ENCODE data around the gene PM20D1. TPM values are rescaled to one million over a fixed set of nuclear protein-coding genes. Genes with fewer than 3 reads are reported as not detected.
A peak's percentile ranks its signal among the peaks of the same experiment; 100 is the strongest.
"Not testable (repeated sequence)": the region's sequence is repeated elsewhere in the genome, so short reads cannot be mapped to it uniquely, and the experiment has no call there.

PM20D1 gene
- 1 to 10 TPM in 1 of 2 experiments, under 1 TPM in 1; 0.50 to 1.3 TPM for total RNA-seq

- Mint-ChIP-seq H3K27me3 (no peaks in the 10 kb centered on the region), H3K9me3 (peaks cover 2% of the 10 kb centered on the region), H3K36me3 (no peaks in the 10 kb centered on the region), H3K27ac (peak within 1 kb of the TSS; percentile 93), H3K4me3 (peak within 1 kb of the TSS; percentile 88), H3K4me1 (peaks cover 10% of the 10 kb centered on the region)
- DNase-seq (peak; percentile 66), ATAC-seq (ENCODE audit: low read depth) (peak; percentile 97)
- POLR2A ChIA-PET = interaction anchor here (0.8 to 1.1 kb wide), 2 partner anchors 68 to 100 kb away, joined by 3 read pairs; no protein-coding TSS in a partner anchor
Measured at GRCh38 chr1:205849619-205850355, at the start of gene PM20D1. TSS of gene PM20D1 (minus strand) at chr1:205850132. CDS start at chr1:205850072, 60 bp downstream.

GRCh38 chr1:205896351-205896750 is 46.4 kb upstream of the PM20D1 start:
- ATAC-seq (ENCODE audit: low read depth) (no peak), DNase-seq (no peak)
- Mint-ChIP-seq H3K4me1 (peaks cover 2% of the 10 kb centered on the region), H3K27me3 (peaks cover 24% of the 10 kb centered on the region), H3K27ac (no peak overlapping the region), H3K36me3 (peaks cover 8% of the 10 kb centered on the region), H3K4me3 (no peak overlapping the region), H3K9me3 (peaks cover 16% of the 10 kb centered on the region)
- POLR2A ChIA-PET = no interaction called here

GRCh38 chr1:205894119-205894518 is 44.2 kb upstream of the PM20D1 start:
- Mint-ChIP-seq H3K27me3 (peaks cover 25% of the 10 kb centered on the region), H3K9me3 (peaks cover 20% of the 10 kb centered on the region), H3K36me3 (peaks cover 15% of the 10 kb centered on the region)
- POLR2A ChIA-PET; H3K4me3 Mint-ChIP-seq; H3K4me1 Mint-ChIP-seq; ATAC-seq (ENCODE audit: low read depth); H3K27ac Mint-ChIP-seq; DNase-seq: not testable (repeated sequence)

GRCh38 chr1:205892175-205892574 is 42.2 kb upstream of the PM20D1 start:
- peaks cover 21% of the 10 kb centered on the region for H3K9me3 Mint-ChIP-seq
- ATAC-seq (ENCODE audit: low read depth); POLR2A ChIA-PET; H3K4me3 Mint-ChIP-seq; H3K27ac Mint-ChIP-seq; H3K4me1 Mint-ChIP-seq; DNase-seq: not testable (repeated sequence)
- H3K36me3 Mint-ChIP-seq = peaks cover 20% of the 10 kb centered on the region
- peaks cover 25% of the 10 kb centered on the region for H3K27me3 Mint-ChIP-seq

- ATAC-seq (ENCODE audit: low read depth); H3K4me3 Mint-ChIP-seq; H3K4me1 Mint-ChIP-seq; H3K27ac Mint-ChIP-seq; DNase-seq; POLR2A ChIA-PET: not testable (repeated sequence)
- Mint-ChIP-seq H3K9me3 (peaks cover 21% of the 10 kb centered on the region), H3K36me3 (peaks cover 20% of the 10 kb centered on the region), H3K27me3 (peaks cover 25% of the 10 kb centered on the region)
Measured at GRCh38 chr1:205891481-205891880, 41.5 kb upstream of the PM20D1 start.

GRCh38 chr1:205890631-205891030 is 40.7 kb upstream of the PM20D1 start:
- POLR2A ChIA-PET; DNase-seq; H3K27ac Mint-ChIP-seq; H3K4me3 Mint-ChIP-seq; ATAC-seq (ENCODE audit: low read depth); H3K4me1 Mint-ChIP-seq: not testable (repeated sequence)
- H3K9me3 Mint-ChIP-seq = peaks cover 17% of the 10 kb centered on the region
- peaks cover 21% of the 10 kb centered on the region for H3K27me3 Mint-ChIP-seq
- peaks cover 15% of the 10 kb centered on the region for H3K36me3 Mint-ChIP-seq

- DNase-seq; ATAC-seq (ENCODE audit: low read depth); H3K4me3 Mint-ChIP-seq; H3K4me1 Mint-ChIP-seq; POLR2A ChIA-PET: not testable (repeated sequence)
- H3K36me3 Mint-ChIP-seq = peaks cover 15% of the 10 kb centered on the region
- H3K27ac Mint-ChIP-seq = peak overlapping the region; percentile 15
- peaks cover 14% of the 10 kb centered on the region for H3K9me3 Mint-ChIP-seq
- H3K27me3 Mint-ChIP-seq = peaks cover 21% of the 10 kb centered on the region
Measured at GRCh38 chr1:205889706-205890105, 39.8 kb upstream of the PM20D1 start.

- Mint-ChIP-seq H3K27ac (peak overlapping the region; percentile 65), H3K4me3 (peak overlapping the region; percentile 34), H3K36me3 (peaks cover 14% of the 10 kb centered on the region), H3K9me3 (peaks cover 12% of the 10 kb centered on the region), H3K27me3 (peaks cover 18% of the 10 kb centered on the region)
- POLR2A ChIA-PET; DNase-seq; ATAC-seq (ENCODE audit: low read depth); H3K4me1 Mint-ChIP-seq: not testable (repeated sequence)
Measured at GRCh38 chr1:205889006-205889405, 39.1 kb upstream of the PM20D1 start.

- no peak overlapping the region for H3K4me3 Mint-ChIP-seq
- peaks cover 9% of the 10 kb centered on the region for H3K9me3 Mint-ChIP-seq
- no peak overlapping the region for H3K27ac Mint-ChIP-seq
- peaks cover under 1% of the 10 kb centered on the region for H3K36me3 Mint-ChIP-seq
- ATAC-seq (ENCODE audit: low read depth) (no peak), DNase-seq (no peak)
- peaks cover 13% of the 10 kb centered on the region for H3K27me3 Mint-ChIP-seq
- POLR2A ChIA-PET = no interaction called here
- peaks cover under 1% of the 10 kb centered on the region for H3K4me1 Mint-ChIP-seq
Measured at GRCh38 chr1:205883792-205884191, 33.9 kb upstream of the PM20D1 start.

GRCh38 chr1:205880923-205881322 is 31.0 kb upstream of the PM20D1 start:
- Mint-ChIP-seq H3K4me3 (no peak overlapping the region), H3K27me3 (peaks cover 20% of the 10 kb centered on the region), H3K36me3 (no peaks in the 10 kb centered on the region), H3K4me1 (peaks cover 2% of the 10 kb centered on the region), H3K27ac (no peak overlapping the region), H3K9me3 (peaks cover 12% of the 10 kb centered on the region)
- ATAC-seq (ENCODE audit: low read depth) (no peak), DNase-seq (no peak)
- POLR2A ChIA-PET = no interaction called here

GRCh38 chr1:205879974-205880373 is 30.0 kb upstream of the PM20D1 start:
- POLR2A ChIA-PET = no interaction called here
- Mint-ChIP-seq H3K27ac (no peak overlapping the region), H3K36me3 (no peaks in the 10 kb centered on the region), H3K9me3 (peaks cover 12% of the 10 kb centered on the region), H3K4me3 (no peak overlapping the region), H3K27me3 (peaks cover 20% of the 10 kb centered on the region), H3K4me1 (peaks cover 2% of the 10 kb centered on the region)
- DNase-seq (no peak), ATAC-seq (ENCODE audit: low read depth) (no peak)

GRCh38 chr1:205878026-205878425 is 28.1 kb upstream of the PM20D1 start:
- peaks cover 12% of the 10 kb centered on the region for H3K9me3 Mint-ChIP-seq
- H3K36me3 Mint-ChIP-seq = no peaks in the 10 kb centered on the region
- no peak for DNase-seq
- peaks cover 17% of the 10 kb centered on the region for H3K27me3 Mint-ChIP-seq
- no peak overlapping the region for H3K27ac Mint-ChIP-seq
- POLR2A ChIA-PET = no interaction called here
- ATAC-seq (ENCODE audit: low read depth) = no peak
- peaks cover 2% of the 10 kb centered on the region for H3K4me1 Mint-ChIP-seq
- no peak overlapping the region for H3K4me3 Mint-ChIP-seq

GRCh38 chr1:205873148-205873547 is 23.2 kb upstream of the PM20D1 start:
- H3K27ac Mint-ChIP-seq; H3K27me3 Mint-ChIP-seq; ATAC-seq (ENCODE audit: low read depth); H3K36me3 Mint-ChIP-seq; H3K4me1 Mint-ChIP-seq; H3K4me3 Mint-ChIP-seq; H3K9me3 Mint-ChIP-seq; POLR2A ChIA-PET; DNase-seq: not testable (repeated sequence)

- Mint-ChIP-seq H3K4me3 (no peak overlapping the region), H3K27ac (no peak overlapping the region), H3K4me1 (no peaks in the 10 kb centered on the region), H3K9me3 (no peaks in the 10 kb centered on the region), H3K27me3 (no peaks in the 10 kb centered on the region), H3K36me3 (no peaks in the 10 kb centered on the region)
- ATAC-seq (ENCODE audit: low read depth) (no peak), DNase-seq (no peak)
- POLR2A ChIA-PET = no interaction called here
Measured at GRCh38 chr1:205870236-205870635, 20.3 kb upstream of the PM20D1 start.

Measured in activated naive CD8-positive, alpha-beta T cell treated with anti-CD3 and anti-CD28 coated beads, Interleukin-2, amount 10 ng/mL, durations not matched to agents 7 days and 5 days (primary cell).